ENCODE data around the gene ZSCAN16. TPM values are rescaled to one million over a fixed set of nuclear protein-coding genes. Genes with fewer than 3 reads are reported as not detected.

The ZSCAN16 gene
- total RNA-seq, 1 donor from 2014 or later = 6.5 TPM

GRCh38 chr6:28141500-28142329 lies 17.3 kb downstream of the ZSCAN16 start, which contains the start of gene ZKSCAN8:
TSS of gene ZKSCAN8 (plus strand) at chr6:28141883. CDS start at chr6:28148408, 6,525 bp downstream.
- Mint-ChIP-seq H3K36me3 (ENCODE audit: low read depth, unreplicated experiment) (no peaks in the 10 kb centered on the region), H3K9me3 (ENCODE audit: unreplicated experiment) (no peaks in the 10 kb centered on the region), H3K27ac (ENCODE audit: unreplicated experiment) (peak within 1 kb of the TSS; percentile 75), H3K4me1 (ENCODE audit: unreplicated experiment) (peaks cover 17% of the 10 kb centered on the region), H3K4me3 (ENCODE audit: unreplicated experiment) (peak within 1 kb of the TSS; percentile 96), H3K27me3 (ENCODE audit: unreplicated experiment) (peaks cover 2% of the 10 kb centered on the region)
- DNase-seq (ENCODE audit: low spot score) = peak; percentile 57
- no peak for TF ChIP-seq CTCF (IDR thresholded peaks at IDR 0.05; ENCODE audit: unreplicated experiment)

- TF ChIP-seq CTCF (IDR thresholded peaks at IDR 0.05; ENCODE audit: unreplicated experiment) = no peak
- Mint-ChIP-seq H3K27ac (ENCODE audit: unreplicated experiment) (peak overlapping the region; percentile 75), H3K27me3 (ENCODE audit: unreplicated experiment) (no peaks in the 10 kb centered on the region), H3K36me3 (ENCODE audit: low read depth, unreplicated experiment) (peaks cover under 1% of the 10 kb centered on the region), H3K4me1 (ENCODE audit: unreplicated experiment) (peaks cover 14% of the 10 kb centered on the region), H3K9me3 (ENCODE audit: unreplicated experiment) (no peaks in the 10 kb centered on the region), H3K4me3 (ENCODE audit: unreplicated experiment) (peak overlapping the region; percentile 96)
- no peak for DNase-seq (ENCODE audit: low spot score)
Measured at GRCh38 chr6:28142446-28142845, 18.0 kb downstream of the ZSCAN16 start.

GRCh38 chr6:28145231-28145630 lies 20.8 kb downstream of the ZSCAN16 start:
- Mint-ChIP-seq H3K36me3 (ENCODE audit: low read depth, unreplicated experiment) (peaks cover 21% of the 10 kb centered on the region), H3K27ac (ENCODE audit: unreplicated experiment) (no peak overlapping the region), H3K9me3 (ENCODE audit: unreplicated experiment) (no peaks in the 10 kb centered on the region), H3K27me3 (ENCODE audit: unreplicated experiment) (no peaks in the 10 kb centered on the region), H3K4me3 (ENCODE audit: unreplicated experiment) (no peak overlapping the region), H3K4me1 (ENCODE audit: unreplicated experiment) (peaks cover 5% of the 10 kb centered on the region)
- DNase-seq (ENCODE audit: low spot score) = no peak
- TF ChIP-seq CTCF (IDR thresholded peaks at IDR 0.05; ENCODE audit: unreplicated experiment) = no peak

- peaks cover 58% of the 10 kb centered on the region for H3K36me3 Mint-ChIP-seq (ENCODE audit: low read depth, unreplicated experiment)
- peak overlapping the region; percentile 11 for H3K4me3 Mint-ChIP-seq (ENCODE audit: unreplicated experiment)
- no peaks in the 10 kb centered on the region for H3K27me3 Mint-ChIP-seq (ENCODE audit: unreplicated experiment)
- TF ChIP-seq CTCF (IDR thresholded peaks at IDR 0.05; ENCODE audit: unreplicated experiment) = no peak
- no peak for DNase-seq (ENCODE audit: low spot score)
- no peaks in the 10 kb centered on the region for H3K9me3 Mint-ChIP-seq (ENCODE audit: unreplicated experiment)
- H3K4me1 Mint-ChIP-seq (ENCODE audit: unreplicated experiment) = no peaks in the 10 kb centered on the region
- no peak overlapping the region for H3K27ac Mint-ChIP-seq (ENCODE audit: unreplicated experiment)
Measured at GRCh38 chr6:28152531-28152930, 28.1 kb downstream of the ZSCAN16 start.

GRCh38 chr6:28153546-28153945 lies 29.1 kb downstream of the ZSCAN16 start:
- no peak overlapping the region for H3K4me3 Mint-ChIP-seq (ENCODE audit: unreplicated experiment)
- no peaks in the 10 kb centered on the region for H3K27me3 Mint-ChIP-seq (ENCODE audit: unreplicated experiment)
- no peaks in the 10 kb centered on the region for H3K4me1 Mint-ChIP-seq (ENCODE audit: unreplicated experiment)
- no peak for TF ChIP-seq CTCF (IDR thresholded peaks at IDR 0.05; ENCODE audit: unreplicated experiment)
- no peak for DNase-seq (ENCODE audit: low spot score)
- H3K36me3 Mint-ChIP-seq (ENCODE audit: low read depth, unreplicated experiment) = peaks cover 48% of the 10 kb centered on the region
- no peaks in the 10 kb centered on the region for H3K9me3 Mint-ChIP-seq (ENCODE audit: unreplicated experiment)
- no peak overlapping the region for H3K27ac Mint-ChIP-seq (ENCODE audit: unreplicated experiment)
